HepG2 (cell line): ENCODE measurements around the gene ZNF324B. TPM values are rescaled to one million over a fixed set of nuclear protein-coding genes. Genes with fewer than 3 reads are reported as not detected.
A peak's percentile ranks its signal among the peaks of the same experiment; 100 is the strongest.

ENCODE experiments used
- DNMT1 ChIP-seq: sonication (generic); formaldehyde crosslinking; IDR thresholded peaks from 2 replicates; pipeline ENCODE4 v1.5.1; 2020; ENCODE audit warnings: mild to moderate bottlenecking, missing genetic modification reagents
- NFKB2 ChIP-seq: sonication (generic); formaldehyde crosslinking; IDR thresholded peaks from 2 replicates; pipeline ENCODE4 v1.4.0; 2020; ENCODE audit warnings: missing genetic modification reagents, borderline replicate concordance
- ZNF12 ChIP-seq: sonication (generic); formaldehyde crosslinking; IDR thresholded peaks from 2 replicates; pipeline ENCODE4 v1.5.0; 2020; ENCODE audit warnings: missing genetic modification reagents
- ZNF251 ChIP-seq: sonication (generic); formaldehyde crosslinking; IDR thresholded peaks from 2 replicates; pipeline ENCODE4 v1.9.0; 2021; ENCODE audit warnings: mild to moderate bottlenecking, missing genetic modification reagents
- ZNF333 ChIP-seq: sonication (generic); formaldehyde crosslinking; IDR thresholded peaks from 2 replicates; pipeline ENCODE4 v1.4.0; 2020; ENCODE audit warnings: mild to moderate bottlenecking, missing genetic modification reagents, borderline replicate concordance
- ZNF430 ChIP-seq: sonication (generic); formaldehyde crosslinking; IDR thresholded peaks from 2 replicates; pipeline ENCODE4 v1.9.0; 2021; ENCODE audit warnings: mild to moderate bottlenecking, missing genetic modification reagents
- ZNF609 ChIP-seq: sonication (generic); formaldehyde crosslinking; IDR thresholded peaks from 2 replicates; pipeline ENCODE4 v1.4.0; 2020; ENCODE audit warnings: mild to moderate bottlenecking, missing genetic modification reagents, borderline replicate concordance
- ZNF737 ChIP-seq: sonication (generic); formaldehyde crosslinking; IDR thresholded peaks from 2 replicates; pipeline ENCODE4 v1.5.0; 2020; ENCODE audit warnings: missing genetic modification reagents, mild to moderate bottlenecking, borderline replicate concordance
- ZXDC ChIP-seq: sonication (generic); formaldehyde crosslinking; IDR thresholded peaks from 2 replicates; pipeline ENCODE4 v1.5.0; 2020; ENCODE audit warnings: mild to moderate bottlenecking, missing genetic modification reagents
- polyA plus RNA-seq, 8 experiments: library from polyadenylated mRNA; depleted of rRNA in 3 of 8; stranded (reverse) in 7 of 8; unstranded in 1 of 8; fragments of >200 nt; fragmentation: Illumina TruSeq in 4 of 8; extraction: Trizol in 4 of 8; gene quantifications; 2 replicates each; pipeline versions ENCODE4 v1.2.1 to v1.2.3, GENCODE V29; 2011 to 2016; ENCODE audit warnings: low read depth in 4 of 8, missing spikeins in 1 of 8, mixed read lengths in 1 of 8; ENCODE audit not compliant: insufficient read depth in 1 of 8
- total RNA-seq, 5 experiments: library from RNA; depleted of rRNA; stranded (reverse); fragments of >200 nt; fragmentation: Illumina TruSeq; extraction: Trizol; gene quantifications; 2 replicates each; pipeline ENCODE4 v1.2.3, GENCODE V29; 2016; ENCODE audit warnings: low read depth in 1 of 5
- TF ChIP-seq, protein P1 (sequence below): IDR thresholded peaks from 2 replicates; pipeline ENCODE4 v1.6.1; 2016; ENCODE audit warnings: missing compliant biosample characterization, missing genetic modification reagents, borderline replicate concordance
- TF ChIP-seq, protein P2 (sequence below): sonication (generic); formaldehyde crosslinking; IDR thresholded peaks from 2 replicates; pipeline ENCODE4 v1.5.0; 2020; ENCODE audit warnings: mild to moderate bottlenecking, missing genetic modification reagents, borderline replicate concordance

ZNF324B gene
- total and polyA plus RNA-seq, 2 of the 13 experiments (the other 11 are each of a cell fraction or from before 2014, with no cell fraction given): 0.53 to 3.0 TPM

DNA sequence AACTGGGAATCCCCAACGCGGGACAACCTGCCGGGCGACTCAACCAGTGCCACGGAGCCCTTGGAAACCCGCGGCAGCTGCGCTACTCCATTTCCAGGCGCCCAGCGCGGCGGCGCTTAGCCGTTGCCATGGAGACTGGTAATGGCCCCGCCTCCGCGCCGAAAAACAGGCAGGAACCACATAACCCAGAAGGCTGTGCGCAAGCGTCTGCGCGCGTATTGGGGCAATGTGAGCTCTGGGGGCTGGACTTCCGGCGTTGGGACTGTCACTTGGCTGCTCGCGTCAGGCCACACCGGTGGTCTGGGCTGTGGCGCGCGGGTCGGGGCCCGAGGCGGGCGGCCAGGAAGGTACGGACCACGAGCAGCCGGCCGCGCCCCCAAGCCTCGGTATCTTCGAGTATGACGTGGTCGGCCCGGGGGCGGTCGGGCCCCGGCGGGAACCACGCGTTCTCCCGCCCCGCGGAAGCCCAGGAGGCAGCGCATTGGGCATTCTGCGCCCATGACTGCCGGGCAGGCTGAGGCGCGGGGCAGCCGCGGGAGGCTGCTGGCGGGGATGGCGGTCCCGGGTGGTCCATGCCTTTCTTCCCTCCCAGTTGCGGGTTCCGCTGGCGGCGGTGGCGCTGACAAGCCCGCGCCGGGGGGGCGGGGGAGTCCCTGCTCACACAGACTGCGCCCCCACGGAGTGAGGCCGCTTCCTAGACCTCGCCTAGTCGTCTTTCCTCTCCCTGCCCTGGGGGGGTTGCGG is at the start of gene ZNF324B (continued):
- TF ChIP-seq, protein P1, sequence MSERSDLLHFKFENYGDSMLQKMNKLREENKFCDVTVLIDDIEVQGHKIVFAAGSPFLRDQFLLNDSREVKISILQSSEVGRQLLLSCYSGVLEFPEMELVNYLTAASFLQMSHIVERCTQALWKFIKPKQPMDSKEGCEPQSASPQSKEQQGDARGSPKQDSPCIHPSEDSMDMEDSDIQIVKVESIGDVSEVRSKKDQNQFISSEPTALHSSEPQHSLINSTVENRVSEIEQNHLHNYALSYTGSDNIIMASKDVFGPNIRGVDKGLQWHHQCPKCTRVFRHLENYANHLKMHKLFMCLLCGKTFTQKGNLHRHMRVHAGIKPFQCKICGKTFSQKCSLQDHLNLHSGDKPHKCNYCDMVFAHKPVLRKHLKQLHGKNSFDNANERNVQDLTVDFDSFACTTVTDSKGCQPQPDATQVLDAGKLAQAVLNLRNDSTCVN: no peak
- TF ChIP-seq NFKB2 (CRISPR knock-in tag) (no peak; the same call in 1 of the 2 replicates), ZXDC (no peak), ZNF430 (CRISPR knock-in tag) (0 out of 2 replicates have a peak, but pooled peaks have one; percentile 27), ZNF12 (CRISPR knock-in tag) (no peak), ZNF251 (CRISPR knock-in tag) (no peak), ZNF333 (CRISPR knock-in tag) (no peak), ZNF737 (no peak), DNMT1 (no peak), ZNF609 (CRISPR knock-in tag) (no peak)
- TF ChIP-seq, protein P2, sequence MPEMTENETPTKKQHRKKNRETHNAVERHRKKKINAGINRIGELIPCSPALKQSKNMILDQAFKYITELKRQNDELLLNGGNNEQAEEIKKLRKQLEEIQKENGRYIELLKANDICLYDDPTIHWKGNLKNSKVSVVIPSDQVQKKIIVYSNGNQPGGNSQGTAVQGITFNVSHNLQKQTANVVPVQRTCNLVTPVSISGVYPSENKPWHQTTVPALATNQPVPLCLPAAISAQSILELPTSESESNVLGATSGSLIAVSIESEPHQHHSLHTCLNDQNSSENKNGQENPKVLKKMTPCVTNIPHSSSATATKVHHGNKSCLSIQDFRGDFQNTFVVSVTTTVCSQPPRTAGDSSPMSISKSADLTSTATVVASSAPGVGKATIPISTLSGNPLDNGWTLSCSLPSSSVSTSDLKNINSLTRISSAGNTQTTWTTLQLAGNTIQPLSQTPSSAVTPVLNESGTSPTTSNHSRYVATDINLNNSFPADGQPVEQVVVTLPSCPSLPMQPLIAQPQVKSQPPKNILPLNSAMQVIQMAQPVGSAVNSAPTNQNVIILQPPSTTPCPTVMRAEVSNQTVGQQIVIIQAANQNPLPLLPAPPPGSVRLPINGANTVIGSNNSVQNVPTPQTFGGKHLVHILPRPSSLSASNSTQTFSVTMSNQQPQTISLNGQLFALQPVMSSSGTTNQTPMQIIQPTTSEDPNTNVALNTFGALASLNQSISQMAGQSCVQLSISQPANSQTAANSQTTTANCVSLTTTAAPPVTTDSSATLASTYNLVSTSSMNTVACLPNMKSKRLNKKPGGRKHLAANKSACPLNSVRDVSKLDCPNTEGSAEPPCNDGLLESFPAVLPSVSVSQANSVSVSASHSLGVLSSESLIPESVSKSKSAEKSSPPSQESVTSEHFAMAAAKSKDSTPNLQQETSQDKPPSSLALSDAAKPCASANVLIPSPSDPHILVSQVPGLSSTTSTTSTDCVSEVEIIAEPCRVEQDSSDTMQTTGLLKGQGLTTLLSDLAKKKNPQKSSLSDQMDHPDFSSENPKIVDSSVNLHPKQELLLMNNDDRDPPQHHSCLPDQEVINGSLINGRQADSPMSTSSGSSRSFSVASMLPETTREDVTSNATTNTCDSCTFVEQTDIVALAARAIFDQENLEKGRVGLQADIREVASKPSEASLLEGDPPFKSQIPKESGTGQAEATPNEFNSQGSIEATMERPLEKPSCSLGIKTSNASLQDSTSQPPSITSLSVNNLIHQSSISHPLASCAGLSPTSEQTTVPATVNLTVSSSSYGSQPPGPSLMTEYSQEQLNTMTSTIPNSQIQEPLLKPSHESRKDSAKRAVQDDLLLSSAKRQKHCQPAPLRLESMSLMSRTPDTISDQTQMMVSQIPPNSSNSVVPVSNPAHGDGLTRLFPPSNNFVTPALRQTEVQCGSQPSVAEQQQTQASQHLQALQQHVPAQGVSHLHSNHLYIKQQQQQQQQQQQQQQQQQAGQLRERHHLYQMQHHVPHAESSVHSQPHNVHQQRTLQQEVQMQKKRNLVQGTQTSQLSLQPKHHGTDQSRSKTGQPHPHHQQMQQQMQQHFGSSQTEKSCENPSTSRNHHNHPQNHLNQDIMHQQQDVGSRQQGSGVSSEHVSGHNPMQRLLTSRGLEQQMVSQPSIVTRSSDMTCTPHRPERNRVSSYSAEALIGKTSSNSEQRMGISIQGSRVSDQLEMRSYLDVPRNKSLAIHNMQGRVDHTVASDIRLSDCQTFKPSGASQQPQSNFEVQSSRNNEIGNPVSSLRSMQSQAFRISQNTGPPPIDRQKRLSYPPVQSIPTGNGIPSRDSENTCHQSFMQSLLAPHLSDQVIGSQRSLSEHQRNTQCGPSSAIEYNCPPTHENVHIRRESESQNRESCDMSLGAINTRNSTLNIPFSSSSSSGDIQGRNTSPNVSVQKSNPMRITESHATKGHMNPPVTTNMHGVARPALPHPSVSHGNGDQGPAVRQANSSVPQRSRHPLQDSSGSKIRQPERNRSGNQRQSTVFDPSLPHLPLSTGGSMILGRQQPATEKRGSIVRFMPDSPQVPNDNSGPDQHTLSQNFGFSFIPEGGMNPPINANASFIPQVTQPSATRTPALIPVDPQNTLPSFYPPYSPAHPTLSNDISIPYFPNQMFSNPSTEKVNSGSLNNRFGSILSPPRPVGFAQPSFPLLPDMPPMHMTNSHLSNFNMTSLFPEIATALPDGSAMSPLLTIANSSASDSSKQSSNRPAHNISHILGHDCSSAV: no peak
